GM12892 (cell line): Measurements from ENCODE around the gene ZNF503.

Experiments
- DNase-seq: peaks from one replicate; pipeline ENCODE4 v3.0.0; 2011; ENCODE audit not compliant: insufficient read length
- FAIRE-seq: peaks from 2 replicates; lab custom pipeline; 2011; peaks lifted over from hg19 to GRCh38; lab: Jason Lieb, UNC
- POLR2A ChIP-seq: IDR thresholded peaks from 2 replicates; pipeline ENCODE4 v1.6.1; 2011; ENCODE audit warnings: low read depth, low read length, control low read depth
- POLR2AphosphoS5 ChIP-seq: IDR thresholded peaks from 2 replicates; pipeline ENCODE4 v1.6.1; 2011; ENCODE audit warnings: low read depth, low read length, control low read depth
- TAF1 ChIP-seq: IDR thresholded peaks from 2 replicates; pipeline ENCODE4 v1.6.1; 2011; ENCODE audit warnings: low read depth, mild to moderate bottlenecking, control low read depth, low read length, borderline replicate concordance

Gene ZNF503

GRCh38 chr10:75400771-75401568 is 594 bp downstream of the ZNF503 start:
- DNase-seq: peak; percentile 34
- TF ChIP-seq POLR2AphosphoS5 (no peak), TAF1 (no peak), POLR2A (no peak)
- no peak for FAIRE-seq

GRCh38 chr10:75400163-75400770 is 1.3 kb downstream of the ZNF503 start:
- no peak for FAIRE-seq
- TF ChIP-seq POLR2A: no peak
- TF ChIP-seq POLR2AphosphoS5: no peak
- no peak for TF ChIP-seq TAF1
- no peak for DNase-seq

GRCh38 chr10:75399461-75400162 is 2.0 kb downstream of the ZNF503 start:
- TF ChIP-seq POLR2AphosphoS5 (no peak), POLR2A (no peak), TAF1 (no peak)
- FAIRE-seq (no peak), DNase-seq (peak; percentile 54)

- no peak for TF ChIP-seq TAF1
- no peak for TF ChIP-seq POLR2A
- FAIRE-seq: no peak
- DNase-seq: no peak
Observed at GRCh38 chr10:75398692-75399460, 2.7 kb downstream of the ZNF503 start.

- DNase-seq (no peak), FAIRE-seq (no peak)
- TF ChIP-seq TAF1 (no peak), POLR2AphosphoS5 (no peak), POLR2A (no peak)
Observed at GRCh38 chr10:75398200-75398691, 3.3 kb downstream of the ZNF503 start.

GRCh38 chr10:75397496-75398199 is 3.9 kb downstream of the ZNF503 start:
- FAIRE-seq (no peak), DNase-seq (no peak)
- no peak for TF ChIP-seq TAF1

GRCh38 chr10:75396631-75397495 is 4.7 kb downstream of the ZNF503 start:
- TF ChIP-seq POLR2AphosphoS5 (no peak), POLR2A (no peak)
- DNase-seq: no peak

GRCh38 chr10:75395932-75396630 is 5.5 kb downstream of the ZNF503 start:
- TF ChIP-seq TAF1: no peak
- TF ChIP-seq POLR2A: no peak
- no peak for TF ChIP-seq POLR2AphosphoS5
- no peak for DNase-seq
- FAIRE-seq: no peak

More at GRCh38 chr10:75396631-75397495, 4.7 kb downstream of the ZNF503 start:
- FAIRE-seq: no peak

GRCh38 chr10:75395066-75395931 is 6.3 kb downstream of the ZNF503 start:
- DNase-seq (peak; percentile 52), FAIRE-seq (no peak)
- TF ChIP-seq POLR2AphosphoS5: no peak
- TF ChIP-seq POLR2A: no peak
- TF ChIP-seq TAF1: no peak
